GM21737 (cell line): ENCODE results near the gene SELENBP1.
A peak's percentile ranks its signal among the peaks of the same experiment; 100 is the strongest.
"Not testable (repeated sequence)": the region's sequence is repeated elsewhere in the genome, so short reads cannot be mapped to it uniquely, and the experiment has no call there.

Experiments used
- ATAC-seq: cut with Tn5 transposase; IDR thresholded peaks from one replicate; pipeline ENCODE4 v1.9.1; 2021; ENCODE audit warnings: mild to moderate bottlenecking, moderate library complexity; ENCODE audit not compliant: unreplicated experiment

The SELENBP1 gene

DNA sequence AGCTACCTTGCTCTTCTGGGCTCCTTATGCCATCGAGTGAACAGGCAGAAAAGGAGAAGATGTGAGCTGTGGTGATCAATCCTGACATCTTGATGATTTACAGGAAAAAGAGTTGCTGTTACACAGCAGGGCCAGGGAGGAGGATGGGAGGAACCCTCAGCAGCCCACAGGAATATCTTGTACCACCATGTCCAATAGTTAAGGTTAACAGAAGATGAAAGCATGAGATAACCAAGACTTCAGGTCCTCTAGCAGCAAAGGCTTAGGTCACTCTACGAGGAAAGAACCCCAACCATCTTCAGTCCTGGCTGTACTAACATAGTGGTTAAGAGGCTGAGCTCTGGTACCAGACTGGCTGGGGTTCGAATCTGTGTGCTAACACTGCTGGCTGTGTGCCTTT is 12.1 kb upstream of the SELENBP1 start:
- ATAC-seq, result no peak

DNA sequence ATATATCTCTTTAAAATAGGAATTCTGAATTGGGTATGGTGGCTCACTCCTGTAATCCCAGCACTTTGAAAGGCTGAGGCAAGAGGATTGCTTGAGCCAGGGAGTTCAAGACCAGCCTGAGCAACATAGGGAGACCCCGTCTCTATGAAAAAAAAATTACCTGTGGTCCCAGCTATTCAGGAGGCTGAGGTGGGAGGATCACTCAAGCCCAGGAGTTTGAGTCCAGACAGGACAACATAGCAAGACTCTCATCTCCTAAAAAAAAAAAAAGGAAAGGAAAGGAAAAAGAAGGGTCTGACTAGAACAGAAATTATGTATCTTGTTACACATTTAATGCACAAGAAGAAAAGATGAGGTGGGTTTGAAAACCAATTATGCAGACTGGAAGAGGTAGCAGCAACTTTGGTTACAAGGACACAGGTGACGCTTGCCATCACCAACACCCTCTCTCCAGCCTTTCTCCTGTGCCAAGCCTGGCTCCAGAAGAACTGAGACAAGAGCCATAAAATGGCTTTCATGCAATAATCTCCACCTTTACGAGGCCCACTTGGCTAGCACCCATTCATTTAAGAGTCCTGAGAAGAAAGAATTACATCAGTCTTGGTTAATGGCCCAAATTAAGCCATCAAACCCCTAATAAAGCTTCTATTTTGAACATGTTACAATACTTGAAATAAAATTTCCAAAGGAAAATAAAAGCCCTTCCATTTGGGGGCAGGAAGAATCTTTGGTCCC is 4.8 kb upstream of the SELENBP1 start:
- ATAC-seq, result no peak

DNA sequence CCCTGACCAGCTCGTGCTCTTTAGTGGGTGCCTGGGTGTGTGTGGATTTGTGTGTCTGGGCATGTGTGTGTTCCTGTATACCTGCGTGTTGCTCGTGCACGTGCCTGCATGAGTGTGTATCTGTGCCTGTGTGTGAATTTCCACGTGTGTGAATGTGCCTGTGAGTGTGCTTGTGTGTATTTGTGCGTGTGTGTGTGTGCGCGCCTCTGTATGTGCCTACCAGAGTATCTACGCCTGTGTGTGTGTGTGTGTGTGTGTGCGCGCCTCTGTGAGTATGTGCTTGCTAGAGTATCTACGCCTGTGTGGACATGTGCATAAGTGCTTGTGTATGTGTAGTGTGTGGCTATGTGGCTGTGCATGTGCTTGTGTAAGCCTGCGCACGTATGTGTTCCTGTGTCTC is 691 bp upstream of the SELENBP1 start:
- ATAC-seq, result no peak

DNA sequence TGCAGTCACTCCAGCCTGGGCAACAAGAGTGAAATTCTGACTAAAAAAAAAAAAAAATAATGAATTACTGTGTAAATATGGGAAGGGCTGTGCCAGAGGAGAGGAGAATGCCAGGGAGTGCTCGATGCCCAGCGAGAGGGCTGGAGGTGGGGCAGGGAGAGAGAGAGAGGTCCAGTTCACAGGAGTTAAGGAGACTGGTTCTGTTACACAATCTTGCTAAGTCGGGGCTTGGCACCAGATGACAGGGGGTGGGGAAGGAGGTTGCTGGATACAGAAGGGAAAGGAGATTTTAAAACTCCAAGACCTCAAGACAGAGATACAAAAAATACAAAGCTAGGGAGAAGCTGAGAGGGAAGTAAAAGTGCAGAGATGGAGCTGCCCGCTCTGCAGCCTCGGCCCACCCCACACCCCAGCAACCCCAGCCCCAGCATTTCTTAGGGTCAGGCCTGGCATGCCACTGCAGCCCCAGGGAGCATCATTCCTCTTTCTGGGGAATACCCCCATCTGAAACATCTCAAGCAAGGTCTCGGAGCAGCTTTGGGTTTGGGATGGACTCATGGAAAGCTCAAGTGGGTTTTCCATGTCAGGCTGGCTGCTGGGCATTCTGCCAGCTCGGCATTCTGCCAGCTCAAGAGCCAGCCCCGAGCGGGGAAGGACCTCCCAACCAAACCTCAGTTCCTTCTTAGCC is 991 bp downstream of the SELENBP1 start:
- no peak for ATAC-seq

DNA sequence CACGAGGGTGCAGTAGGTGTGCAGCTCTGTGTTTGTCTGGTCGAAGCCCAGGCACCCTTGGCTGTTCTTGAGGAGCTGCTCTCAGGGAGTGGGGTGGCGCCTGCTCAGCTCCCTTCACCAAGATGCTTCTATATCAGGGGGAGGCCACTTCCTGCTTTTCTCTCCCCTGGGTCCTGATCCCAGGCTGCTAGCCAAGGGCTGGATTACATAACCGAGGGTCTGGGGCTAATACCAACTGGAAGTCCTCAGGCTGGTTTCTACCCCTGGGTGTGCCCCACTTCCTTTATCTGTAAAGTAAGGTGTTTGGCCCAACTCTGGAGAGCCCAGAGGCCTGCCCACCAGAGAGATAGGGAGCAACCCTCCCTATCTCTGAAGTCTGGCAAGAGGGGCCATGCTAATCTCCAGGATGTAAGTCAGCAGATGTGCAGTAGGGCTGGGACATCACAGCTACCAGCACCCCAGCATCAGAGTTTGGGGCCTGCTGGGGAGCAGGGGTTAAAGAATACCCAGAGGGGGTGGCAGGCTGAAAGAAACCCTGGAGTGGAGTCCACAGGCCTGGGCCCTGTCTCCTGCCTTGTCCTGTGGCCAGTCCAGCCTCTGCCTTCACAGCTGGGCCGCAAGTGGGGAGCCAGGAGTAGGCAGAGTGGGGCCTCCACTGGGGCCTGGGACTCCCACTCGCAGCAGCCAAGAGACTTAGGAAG is 2.1 kb downstream of the SELENBP1 start:
- ATAC-seq, result no peak

DNA sequence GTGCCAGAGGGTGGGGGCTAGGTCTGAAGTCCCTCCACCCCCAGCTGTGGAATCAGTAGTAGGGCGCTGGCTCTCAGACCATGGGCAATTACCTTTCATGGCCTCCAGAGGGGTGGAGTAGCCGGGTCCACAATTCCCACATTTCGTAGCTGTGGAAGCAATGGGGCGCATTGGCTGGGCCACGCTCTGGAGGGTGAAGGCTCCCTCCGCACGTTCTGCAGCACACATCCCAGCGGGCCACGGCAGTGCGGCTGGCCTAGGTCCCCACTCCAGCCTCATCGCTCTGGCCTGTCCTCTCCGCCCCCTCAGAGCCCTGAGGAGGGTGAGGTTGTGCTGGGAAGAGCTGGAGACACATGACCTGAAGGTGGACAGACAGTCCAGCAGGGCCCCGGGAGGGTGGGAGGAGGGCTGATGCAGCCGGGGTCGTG is 2.9 kb downstream of the SELENBP1 start:
- no peak for ATAC-seq

DNA sequence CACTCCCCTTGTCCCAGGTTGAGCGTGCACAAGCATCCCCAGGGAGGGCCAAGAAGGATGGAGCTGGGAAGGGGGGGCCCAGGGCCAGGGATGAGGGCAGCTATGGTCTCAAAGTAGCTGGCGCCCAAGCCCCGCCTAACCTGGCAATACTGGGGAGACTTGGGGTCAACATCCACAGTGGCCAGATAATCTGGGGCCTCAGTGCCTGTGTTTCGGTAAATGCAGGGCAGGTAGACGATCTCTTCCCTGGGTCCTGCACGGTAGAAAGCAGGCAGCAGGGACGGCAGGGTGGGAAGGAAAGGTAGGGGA is 3.2 kb downstream of the SELENBP1 start:
- ATAC-seq, result no peak

DNA sequence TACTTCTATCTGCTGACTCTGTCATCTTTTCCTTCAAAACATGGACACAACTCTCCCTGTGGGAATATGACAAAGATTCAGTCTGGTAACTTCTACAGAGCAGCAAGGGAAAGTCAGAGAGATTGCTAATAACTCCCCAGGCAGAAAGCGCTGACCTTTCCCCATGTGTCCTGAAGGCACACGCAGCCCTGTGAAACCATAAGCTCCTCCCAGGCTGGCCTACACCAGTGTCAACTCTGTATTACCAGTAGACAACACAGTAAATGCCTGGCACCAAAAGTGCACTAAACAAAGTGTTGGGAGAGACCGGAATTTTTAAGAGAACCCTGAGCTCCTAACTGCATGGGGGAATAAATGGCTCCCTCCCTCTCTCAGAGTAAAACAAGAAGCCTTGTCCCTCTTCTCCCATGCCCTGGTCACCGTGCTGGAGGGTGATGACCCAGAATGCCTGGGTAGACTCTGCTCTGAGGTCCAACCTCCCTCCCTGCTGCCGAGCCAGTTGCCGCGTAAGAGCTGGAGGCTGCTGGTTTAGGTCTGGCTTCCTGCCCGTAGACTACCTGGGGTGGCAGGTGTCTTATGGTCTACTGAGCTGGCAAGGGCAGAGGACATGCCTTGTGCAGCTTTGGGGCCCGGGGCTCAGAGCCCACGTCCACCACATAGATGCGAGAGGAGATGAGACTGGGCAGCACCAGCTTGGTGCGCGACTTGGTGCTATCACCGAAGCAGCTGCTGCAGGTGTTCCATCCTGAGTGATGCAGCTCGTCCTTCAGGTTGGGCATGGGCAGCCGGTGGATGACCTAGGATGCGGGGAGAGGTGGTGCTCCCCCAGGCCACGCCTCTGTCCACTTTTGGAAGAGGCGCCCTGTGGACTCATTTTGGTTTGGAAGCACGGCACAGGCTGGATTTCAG is 3.9 kb downstream of the SELENBP1 start:
- ATAC-seq, result no peak

DNA sequence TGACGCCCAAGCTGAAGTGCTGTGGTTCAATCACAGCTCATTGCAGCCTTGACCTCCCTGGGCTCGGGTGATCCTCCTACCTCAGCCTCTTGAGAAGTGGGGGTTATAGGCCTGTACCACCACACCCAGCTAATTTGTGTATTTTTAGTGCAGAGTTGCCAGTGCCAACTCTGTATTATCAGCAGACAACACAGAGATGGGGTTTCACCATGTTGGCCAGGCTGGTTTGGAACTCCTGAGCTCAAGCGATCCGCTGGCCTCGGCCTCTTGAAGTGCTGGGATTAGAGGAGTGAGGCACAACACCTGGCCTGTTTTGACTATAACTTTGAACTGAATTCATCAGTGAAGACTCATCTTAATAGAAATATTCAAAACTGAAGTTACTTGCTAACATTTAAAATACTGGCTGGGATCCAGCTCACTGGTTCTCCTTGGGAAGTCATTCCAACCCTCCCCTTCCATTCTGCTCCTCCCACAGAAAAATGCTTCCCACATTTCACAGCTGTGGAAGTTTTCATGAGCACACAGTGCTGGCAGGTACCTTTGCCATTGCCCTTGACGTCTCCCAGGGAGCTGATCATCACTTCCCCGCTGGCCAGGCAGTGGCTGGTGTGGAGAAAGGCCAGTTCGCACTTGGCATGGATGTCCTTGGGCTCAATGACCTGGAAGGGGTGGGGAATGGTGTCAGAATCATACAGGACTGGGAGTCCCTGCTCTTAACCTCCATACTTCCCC is 4.7 kb downstream of the SELENBP1 start:
- ATAC-seq, result no peak

DNA sequence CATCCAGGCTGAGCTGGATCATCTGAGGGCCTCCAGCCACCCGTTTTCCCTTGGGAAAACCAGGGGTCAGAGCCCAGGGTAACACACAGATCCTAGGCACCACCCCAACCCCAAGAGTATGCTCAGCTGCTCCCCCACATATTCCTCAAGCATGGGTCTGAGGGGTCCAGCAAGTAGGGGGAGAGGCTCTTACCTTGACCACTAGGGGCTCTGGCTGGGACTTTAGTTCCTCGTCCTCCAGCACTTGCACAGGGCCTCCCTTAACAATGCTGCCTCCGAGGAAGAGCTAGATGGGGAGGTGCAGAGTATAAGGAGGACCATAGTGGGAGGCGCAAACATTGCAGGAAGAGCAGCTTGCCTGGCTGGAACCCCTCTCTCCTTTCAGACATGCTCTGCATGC is 7.5 kb downstream of the SELENBP1 start:
- no peak for ATAC-seq

DNA sequence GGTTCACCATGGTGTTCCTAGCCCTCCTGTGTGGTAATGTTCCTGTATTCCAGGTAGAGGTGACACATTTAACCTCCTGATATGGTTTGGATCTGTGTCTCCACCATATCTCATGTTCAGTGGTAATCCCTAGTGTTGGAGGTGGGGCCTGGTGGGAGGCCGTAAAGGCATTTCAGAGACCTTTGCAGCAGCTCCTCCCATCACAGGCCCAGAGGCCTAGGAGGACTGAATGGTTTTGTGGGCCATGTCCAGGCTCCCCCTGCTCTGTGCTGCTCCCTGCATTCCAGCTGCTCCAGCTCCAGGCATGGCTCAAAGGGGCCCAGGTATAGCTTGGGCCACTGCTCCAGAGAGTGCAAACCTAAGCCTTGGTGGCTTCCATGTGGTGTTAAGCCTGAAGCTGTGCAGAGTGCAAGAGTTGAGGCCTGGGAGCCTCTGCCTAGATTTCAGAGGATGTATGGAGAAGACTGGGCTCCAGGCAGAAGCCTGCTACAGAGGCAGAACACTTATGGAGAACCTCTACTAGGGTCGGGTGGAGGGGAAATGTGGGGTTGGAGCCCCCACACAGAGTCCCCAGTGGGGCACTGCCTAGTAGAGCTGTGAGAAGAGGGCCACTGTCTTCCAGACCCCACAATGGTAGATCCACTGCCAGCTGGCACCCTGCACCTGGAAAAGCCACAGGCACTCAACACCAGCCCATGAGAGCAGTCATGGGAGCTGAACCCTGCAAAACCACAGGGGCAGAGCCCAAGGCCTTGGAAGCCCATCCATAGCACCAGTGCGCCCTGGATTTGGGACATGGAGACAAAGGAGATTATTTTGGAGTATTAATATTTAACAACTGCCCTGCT is 10.0 kb downstream of the SELENBP1 start:
- ATAC-seq, result no peak

DNA sequence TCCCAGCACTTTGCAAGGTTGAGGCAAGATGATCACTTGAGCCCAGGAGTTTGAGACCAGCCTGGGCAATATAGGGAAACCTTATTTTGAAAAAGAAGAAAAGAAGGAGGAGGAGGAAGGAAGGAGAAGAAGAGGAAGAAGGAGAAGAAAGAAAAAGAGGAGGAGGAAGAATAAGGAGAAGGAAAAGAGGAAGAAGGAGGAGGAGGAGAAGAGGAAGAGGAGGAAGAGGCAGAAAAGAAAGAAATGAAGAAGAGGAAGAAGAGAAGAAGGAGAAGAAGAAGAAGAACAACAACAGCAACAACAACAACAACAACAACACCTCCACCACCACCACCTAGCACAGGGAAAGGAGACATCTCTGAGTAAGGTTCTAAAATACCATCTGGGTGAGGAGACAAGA is 10.6 kb downstream of the SELENBP1 start:
- ATAC-seq, result no peak

DNA sequence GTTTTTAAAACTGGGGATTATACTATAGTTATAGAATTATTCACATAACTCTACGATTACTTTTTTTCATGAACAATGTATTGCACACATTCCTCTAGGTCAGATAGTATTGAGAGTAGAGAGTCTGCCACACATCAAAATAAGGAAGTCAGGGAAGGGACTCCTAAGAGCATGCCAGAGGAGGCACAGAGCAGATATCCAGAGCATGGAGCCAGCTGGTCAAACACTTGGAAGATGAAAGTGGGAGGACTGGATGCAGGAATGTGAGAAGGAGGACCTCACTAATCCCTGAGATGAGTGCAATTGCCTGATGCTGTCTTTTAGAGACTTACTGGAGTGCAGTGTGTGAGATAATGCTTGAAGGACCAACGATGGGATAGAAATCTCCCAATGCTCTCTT is 15.8 kb downstream of the SELENBP1 start:
- ATAC-seq, result no peak

DNA sequence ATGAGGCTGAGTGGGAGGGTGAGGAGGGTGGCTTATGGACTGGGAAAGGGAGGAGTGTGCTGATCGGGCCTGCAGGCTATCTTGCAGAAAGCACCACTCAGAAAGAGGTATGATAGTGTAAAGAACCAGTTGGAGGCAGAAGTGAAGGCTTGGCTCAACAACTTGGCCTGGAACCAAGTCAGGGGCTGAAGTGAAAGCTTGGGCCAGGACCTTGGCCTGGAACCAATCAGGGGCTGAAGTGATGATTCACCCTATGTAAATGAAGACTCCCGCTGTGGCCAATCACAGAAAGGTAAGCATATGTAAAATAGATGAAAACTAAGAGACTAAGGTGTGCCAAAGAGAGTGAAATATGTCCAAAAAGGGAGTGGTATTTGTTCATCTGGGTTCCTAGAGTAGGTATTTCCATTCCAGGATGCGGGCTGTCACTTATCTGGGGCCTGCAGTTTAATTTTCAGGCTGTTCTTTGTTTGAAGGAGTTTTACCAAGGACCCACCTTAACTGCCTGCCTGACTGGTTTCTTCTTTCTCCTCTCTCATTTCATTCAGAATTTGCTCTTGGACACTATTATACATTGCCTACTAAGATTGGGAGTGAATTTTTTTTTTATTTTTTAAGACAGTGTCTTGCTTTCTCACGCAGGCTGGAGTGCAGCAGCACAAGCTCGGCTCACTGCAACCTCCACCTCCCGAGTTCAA is 20.3 kb downstream of the SELENBP1 start:
- no peak for ATAC-seq

DNA sequence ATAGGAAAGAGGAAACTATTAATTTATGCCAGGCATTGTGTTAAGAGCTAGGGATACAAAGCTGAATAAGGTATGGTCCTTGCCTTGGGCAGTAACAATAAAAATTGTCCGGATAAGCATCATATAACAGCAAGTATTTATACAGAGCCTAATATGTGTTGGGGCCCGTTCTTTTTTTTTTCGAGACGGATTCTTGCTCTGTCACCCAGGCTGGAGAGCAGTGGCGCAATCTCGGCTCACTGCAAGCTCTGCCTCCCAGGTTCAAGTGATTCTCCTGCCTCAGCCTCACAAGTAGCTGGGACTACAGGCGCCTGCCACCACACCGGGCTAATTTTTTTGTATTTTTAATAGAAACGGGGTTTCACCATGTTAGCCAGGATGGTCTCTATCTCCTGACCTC is 22.2 kb downstream of the SELENBP1 start:
- not testable (repeated sequence) for ATAC-seq

DNA sequence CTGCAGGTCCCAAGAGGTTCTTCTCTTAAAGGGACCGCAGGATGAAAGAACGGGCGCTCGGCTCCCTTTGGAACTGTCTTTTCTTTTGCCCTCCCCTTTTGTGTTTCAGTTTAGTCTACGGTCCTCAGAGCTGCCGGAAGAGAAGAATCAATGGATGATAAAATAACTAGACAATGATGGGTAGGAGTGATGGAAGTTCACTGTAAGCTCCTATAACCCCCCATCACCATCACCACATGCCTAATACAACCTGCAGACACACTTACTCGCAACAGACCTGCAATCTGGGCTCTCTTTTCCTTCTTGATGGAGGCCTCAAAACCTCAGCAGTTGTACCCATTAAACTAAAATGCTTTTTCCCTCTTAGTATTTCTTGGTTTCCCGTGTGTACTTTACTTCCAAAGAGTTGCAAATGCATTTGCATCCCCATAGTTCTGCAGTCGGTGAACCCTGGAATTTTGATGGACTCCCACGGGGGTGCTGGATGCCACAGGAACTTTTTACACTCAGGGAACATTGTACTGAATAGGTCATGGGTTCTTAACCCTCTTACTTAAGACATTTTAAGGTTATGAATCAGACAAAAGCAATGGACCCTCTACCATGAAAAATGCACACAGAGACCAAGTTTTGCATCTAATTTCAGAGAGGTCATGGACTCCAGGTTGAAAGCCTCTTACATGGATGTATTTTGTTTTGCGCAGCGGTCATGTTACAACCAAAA is 24.8 kb downstream of the SELENBP1 start:
- ATAC-seq, result no peak

DNA sequence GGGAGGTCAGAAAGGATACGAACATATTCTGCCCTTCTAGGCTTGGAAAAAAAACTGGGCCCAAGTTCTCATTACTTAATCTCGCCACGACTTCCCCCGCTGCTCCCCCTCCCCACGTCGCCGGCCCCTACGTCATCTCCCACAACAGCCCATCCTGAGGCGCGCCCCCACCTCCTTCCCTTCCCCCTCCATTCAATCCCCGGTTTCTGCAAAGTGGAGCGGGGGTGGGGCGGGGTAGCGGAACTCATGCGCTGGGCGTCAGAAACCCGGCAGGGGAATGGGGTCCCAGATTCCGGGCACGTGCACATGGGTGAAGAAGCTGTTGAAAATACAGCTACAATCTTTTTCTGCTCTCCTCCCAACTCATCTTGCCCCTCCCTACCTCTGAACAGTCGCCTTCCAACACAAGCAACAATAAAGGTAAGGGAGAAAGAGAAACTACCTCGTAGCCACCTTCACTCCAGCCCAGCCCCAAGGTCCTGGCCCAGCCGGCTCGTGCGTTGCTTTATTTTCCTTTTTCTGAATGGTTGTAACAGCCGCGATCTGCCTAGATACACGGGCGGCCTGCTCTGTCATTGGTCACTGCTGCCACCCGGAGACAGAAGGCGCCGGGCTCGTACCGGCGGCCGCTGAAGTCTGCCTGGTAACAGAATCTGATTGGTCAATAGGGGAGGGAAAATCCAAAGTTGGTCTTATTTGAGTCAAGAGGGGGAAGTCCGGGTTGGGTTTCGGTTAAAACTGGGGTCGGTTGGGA is 25.6 kb downstream of the SELENBP1 start, which contains the start of gene RFX5:
RFX5 (minus strand) TSS at position 484 of the 754 bp plus-strand sequence. CDS start 932 bp downstream, outside the sequence.
- peak; percentile 94 for ATAC-seq
